Activated CD4-positive, CD25-positive, alpha-beta regulatory T cell treated with anti-CD3 and anti-CD28 coated beads, Interleukin-2, amount 50 U/mL, for 24 hours (primary cell): ENCODE data around the gene OPCML.

Experiments used
- ATAC-seq, 2 donors: fragments of 150-1000 bp; cut with Tn5 transposase; one replicate each; pipeline ENCODE4 v1.10.0; 2021; ENCODE audit warnings: mild to moderate bottlenecking in 1 of 2, moderate library complexity in 1 of 2

OPCML gene

GRCh38 chr11:132914600-132914999 lies 617.7 kb downstream of the OPCML start:
- ATAC-seq = no peak

DNA sequence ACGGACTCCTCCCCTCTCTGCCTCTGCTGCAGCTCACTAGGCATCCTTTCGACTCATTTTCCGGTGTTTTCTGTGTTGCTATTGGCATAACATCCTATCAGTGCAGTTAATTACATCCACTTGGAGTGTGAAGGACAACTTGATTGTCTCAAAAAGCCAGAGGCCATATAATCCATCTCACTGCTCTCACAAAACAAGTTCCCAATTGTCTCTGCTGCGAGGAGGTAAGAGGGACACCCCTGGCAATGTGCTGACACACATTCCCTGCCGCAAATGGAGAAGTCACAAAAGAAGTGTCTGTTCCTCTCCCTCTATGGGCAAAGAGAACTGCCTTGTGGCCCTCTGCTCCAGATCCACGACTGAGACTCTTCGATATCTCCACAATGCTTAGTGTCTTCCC lies 618.4 kb downstream of the OPCML start:
- ATAC-seq = no peak

DNA sequence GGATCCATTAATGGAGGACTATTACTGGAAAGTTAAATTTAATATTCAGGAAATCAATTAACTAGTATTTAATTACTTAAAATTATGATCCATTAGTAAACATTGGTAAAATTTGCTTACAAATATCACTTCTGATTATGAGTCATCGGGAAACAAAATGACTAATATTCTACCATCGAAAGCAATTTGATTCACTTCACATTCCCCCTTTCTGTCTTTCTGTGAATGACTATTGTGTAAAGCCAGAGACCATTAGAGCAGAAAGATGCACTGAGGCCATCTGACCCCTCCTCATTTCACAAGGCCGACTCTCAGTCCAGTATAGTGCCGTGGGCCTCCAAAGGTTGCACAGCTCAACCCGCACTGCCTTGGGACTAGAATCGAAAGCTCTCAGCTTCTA lies 619.0 kb downstream of the OPCML start:
- ATAC-seq = no peak

GRCh38 chr11:132911186-132911585 lies 621.1 kb downstream of the OPCML start:
- ATAC-seq = no peak

- no peak for ATAC-seq
Observed at GRCh38 chr11:132910011-132910760, 622.1 kb downstream of the OPCML start.

DNA sequence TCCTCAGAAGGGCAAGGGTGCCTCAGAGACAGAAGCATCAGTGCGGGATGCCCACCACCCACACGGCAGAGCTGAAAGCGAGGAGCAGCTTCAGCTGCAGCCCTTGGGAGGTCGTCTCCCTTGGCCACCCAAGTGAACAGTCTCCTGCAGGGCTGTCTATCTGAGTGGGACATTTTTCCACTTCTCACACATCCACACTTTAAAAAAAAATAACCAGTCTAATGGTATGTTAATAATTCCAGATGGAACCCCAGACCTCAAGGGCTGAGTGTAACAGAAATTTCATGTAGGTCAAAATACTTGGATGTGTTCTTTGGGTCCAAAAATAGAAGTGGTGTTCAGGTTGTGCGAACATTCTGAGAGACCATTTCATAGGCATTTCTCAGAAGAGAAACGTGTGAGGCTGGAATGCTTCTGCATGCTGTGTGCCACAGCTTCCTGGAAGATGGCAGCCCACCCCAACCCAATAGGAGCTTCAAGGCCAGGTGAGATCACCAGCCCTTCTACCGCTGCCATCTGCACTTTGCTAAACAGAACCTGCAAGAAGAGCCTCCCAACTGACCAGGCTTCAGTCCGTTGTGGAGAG lies 623.2 kb downstream of the OPCML start:
- no peak for ATAC-seq

GRCh38 chr11:132908414-132908810 lies 623.9 kb downstream of the OPCML start:
- ATAC-seq = no peak

DNA sequence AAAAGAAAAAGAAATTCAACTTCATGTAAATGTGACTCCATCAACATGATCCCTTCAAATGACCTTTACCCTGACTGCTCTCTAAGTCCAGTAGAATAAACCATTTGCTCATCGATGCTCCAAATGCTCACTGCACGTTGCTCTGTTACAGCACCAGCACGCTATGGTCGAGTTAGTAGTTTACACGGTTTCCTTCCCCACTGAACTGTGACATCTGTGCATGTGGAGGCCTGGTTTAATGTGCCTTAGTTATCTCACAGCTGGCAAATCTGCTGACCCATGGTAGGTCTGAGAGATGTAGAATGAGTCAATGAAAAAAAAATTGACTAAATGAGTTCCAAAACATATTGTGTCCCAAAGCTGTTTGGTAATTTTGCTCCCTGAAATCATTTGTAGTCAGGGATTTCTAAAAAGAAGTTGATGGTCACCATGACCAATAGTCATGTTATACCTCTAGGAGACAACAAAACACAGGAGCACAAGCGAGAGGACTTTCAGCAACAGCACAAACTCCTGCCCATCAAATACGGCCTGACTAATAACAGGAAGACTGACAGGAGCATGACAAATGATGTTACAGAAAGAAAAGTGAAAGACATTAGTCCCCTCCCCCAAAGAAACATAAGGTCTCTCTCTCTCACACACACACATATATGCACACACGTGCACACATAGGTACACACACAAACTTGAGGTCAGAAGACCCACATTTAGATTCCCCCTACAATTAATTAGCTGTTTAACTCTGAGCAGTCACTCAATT lies 624.5 kb downstream of the OPCML start:
- ATAC-seq = no peak

DNA sequence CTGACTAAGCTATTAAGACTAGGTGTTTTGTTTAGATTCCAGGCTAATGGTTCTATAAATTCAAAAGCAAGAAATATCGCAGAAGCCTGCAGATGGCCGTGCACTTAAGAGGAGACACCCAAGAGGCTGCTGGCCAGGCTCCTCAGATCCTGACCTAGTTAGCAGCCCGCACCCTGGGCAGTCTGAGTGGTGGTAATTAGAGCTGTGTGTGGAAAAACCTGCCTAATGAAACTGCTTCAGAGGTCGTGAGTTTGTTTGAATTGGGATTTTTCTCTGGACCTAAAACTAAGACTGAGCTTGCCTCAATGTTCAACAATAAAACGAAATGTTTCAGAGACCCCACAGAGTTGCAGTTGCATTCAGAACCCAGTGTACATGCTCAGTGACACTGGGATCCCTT lies 627.7 kb downstream of the OPCML start:
- ATAC-seq = no peak

DNA sequence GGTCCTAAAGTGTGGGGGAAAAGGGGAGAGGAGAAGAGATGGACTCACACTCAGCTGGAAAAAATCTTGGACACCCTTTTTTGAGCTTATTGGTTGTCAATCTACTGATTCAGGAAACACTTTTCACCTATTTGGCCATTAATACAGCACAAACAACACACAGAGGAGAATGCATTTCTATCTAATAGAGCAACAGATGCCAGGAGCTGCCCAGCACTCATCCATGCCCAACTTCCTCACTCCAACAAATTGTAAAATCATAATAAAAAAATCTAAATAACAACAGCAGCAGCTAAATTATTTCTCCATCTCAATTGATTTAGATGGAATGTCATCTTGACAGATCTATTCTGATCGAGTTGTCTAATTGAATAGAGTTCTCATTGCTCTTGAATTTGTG lies 628.2 kb downstream of the OPCML start:
- ATAC-seq = no peak

GRCh38 chr11:132901638-132902471 lies 630.4 kb downstream of the OPCML start:
- no peak for ATAC-seq

DNA sequence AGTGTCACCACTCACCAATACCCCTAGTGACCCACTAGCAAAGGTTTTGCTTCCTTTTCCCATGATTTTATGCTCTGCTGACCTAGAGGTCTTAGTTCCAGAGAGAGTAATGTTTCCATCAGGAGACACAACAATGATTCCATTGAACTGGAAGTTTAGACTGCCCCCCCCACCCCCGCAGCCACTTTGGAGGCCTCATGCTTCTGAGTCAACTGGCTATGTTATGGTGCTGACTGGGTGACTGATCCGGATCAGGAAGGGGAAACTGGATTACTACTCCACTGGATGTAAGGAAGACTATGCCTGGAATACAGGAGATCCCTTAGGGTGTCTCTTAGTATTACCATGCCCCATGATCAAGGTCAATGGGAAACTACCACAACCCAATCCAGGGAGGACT lies 633.6 kb downstream of the OPCML start:
- no peak for ATAC-seq

- ATAC-seq = no peak
Observed at GRCh38 chr11:132898021-132898420, 634.3 kb downstream of the OPCML start.

- ATAC-seq = no peak
Observed at GRCh38 chr11:132895340-132895739, 637.0 kb downstream of the OPCML start.

- ATAC-seq = no peak
Observed at GRCh38 chr11:132894606-132895005, 637.7 kb downstream of the OPCML start.

- no peak for ATAC-seq
Observed at GRCh38 chr11:132892876-132893275, 639.4 kb downstream of the OPCML start.

DNA sequence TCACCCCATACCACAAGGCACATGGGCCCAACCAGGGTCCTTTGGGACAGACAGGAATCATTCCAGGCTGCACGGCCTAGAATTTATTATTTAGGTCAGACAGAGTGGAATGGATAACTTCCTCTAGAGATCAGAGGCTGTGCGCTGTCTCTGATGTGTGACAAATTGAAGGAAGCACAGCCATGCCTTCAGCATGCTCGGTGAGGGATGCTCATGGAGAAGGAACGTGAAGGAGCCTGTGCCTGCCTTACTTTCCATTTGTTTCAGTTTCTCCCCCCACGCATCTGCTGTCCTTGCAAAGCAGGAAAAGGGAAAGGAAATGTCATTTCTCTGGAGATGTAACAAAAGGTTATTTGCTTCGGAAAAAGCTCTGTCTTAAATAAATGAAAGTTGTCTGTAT lies 644.1 kb downstream of the OPCML start:
- ATAC-seq = no peak

GRCh38 chr11:132886335-132886734 lies 646.0 kb downstream of the OPCML start:
- no peak for ATAC-seq

GRCh38 chr11:132883241-132883640 lies 649.1 kb downstream of the OPCML start:
- no peak for ATAC-seq

- no peak for ATAC-seq
Observed at GRCh38 chr11:132881622-132882021, 650.7 kb downstream of the OPCML start.

DNA sequence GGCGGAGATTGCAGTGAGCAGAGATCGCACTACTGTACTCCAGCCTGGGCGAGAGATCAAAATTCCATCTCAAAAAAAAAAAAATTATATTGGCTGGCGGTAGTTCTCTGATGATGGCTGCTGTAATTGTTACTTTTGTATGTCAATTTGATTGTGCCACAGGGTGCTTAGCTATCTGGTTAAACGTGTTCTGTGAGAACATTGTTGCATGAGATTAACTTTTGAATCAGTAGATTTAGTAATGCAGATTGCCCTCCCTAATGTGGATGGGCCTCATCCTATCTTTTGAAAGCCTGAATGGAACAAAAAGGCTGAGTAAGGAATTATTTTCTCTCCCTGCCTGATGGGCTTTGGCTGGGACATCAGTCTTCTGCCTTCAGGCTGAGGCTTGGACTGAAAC lies 654.2 kb downstream of the OPCML start:
- ATAC-seq = no peak

GRCh38 chr11:132876705-132877104 lies 655.6 kb downstream of the OPCML start:
- ATAC-seq = no peak

DNA sequence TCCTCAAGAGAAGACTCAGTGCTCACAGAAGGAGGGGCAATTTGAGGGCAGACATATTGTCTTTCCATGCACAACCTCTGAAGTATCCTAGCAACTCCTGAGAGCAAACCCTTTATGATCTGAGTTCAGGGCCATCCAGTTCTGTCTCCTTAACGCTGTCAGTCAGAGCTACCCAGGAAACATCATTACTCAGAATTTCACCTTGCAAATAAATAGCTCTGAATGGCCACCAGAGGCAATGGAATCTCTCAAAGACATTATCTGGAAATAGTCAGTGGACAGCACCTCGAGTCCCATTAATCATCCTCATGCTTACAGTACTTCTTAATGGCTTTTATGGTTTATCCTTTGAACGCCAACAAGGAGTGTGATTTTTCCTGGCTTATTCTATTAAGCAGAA lies 656.1 kb downstream of the OPCML start:
- no peak for ATAC-seq
